K562 (cell line): Measurements from ENCODE around the gene NAPA. TPM values are rescaled to one million over a fixed set of nuclear protein-coding genes. Genes with fewer than 3 reads are reported as not detected.

Source experiments
- ATAC-seq: fragments of 200-7000 bp; cut with Tn5 transposase; 3 replicates; pipeline ENCODE4 v1.9.1; 2020; ENCODE audit warnings: moderate library complexity
- BruUV-seq: library from RNA; stranded (reverse); fragments of 400-500 nt; replicated peaks from 2 replicates; lab custom pipeline; 2021; lab: Mats Ljungman, UMichigan
- CTCF ChIA-PET: fragments of 300-600 bp; formaldehyde crosslinking; extraction: SDS; loops from one replicate; lab custom pipeline; 2021; ENCODE audit warnings: low intra/inter-chr PET ratio; lab: Yijun Ruan, JAX
- POLR2A ChIA-PET: fragments of 300-600, 350-650 bp; sonication (Branson Sonifier 250); formaldehyde crosslinking; extraction: SDS; loops from one replicate; lab custom pipeline; 2021; ENCODE audit warnings: antibody characterized with exemption, inconsistent platforms; lab: Yijun Ruan, JAX
- DNase-seq, 4 experiments: peaks; one replicate each; pipeline versions ENCODE4 v3.0.0 to v3.0.0-alpha.2; 2011 to 2018; ENCODE audit warnings: low spot score in 3 of 4, mixed read lengths in 3 of 4; ENCODE audit errors: extremely low read depth in 1 of 4
- FAIRE-seq: peaks from 2 replicates; lab custom pipeline; 2011; peaks lifted over from hg19 to GRCh38; lab: Jason Lieb, UNC
- H2AFZ ChIP-seq: 2 replicates; pipeline ENCODE4 v1.6.0; 2011; ENCODE audit warnings: low read depth, low read length, control low read depth, inconsistent platforms
- H3K27ac ChIP-seq: fragments of 200-600 bp; 3 replicates; pipeline ENCODE4 v1.8.0; 2011; ENCODE audit warnings: low read depth, mild to moderate bottlenecking, control low read depth, inconsistent platforms, low read length, moderate library complexity, mixed read lengths; ENCODE audit errors: extremely low read depth
- H3K27me3 ChIP-seq, 2 experiments: fragments of 300-600 bp in 1 of 2; 2 replicates in 1 of 2; 3 replicates in 1 of 2; pipeline versions ENCODE4 v1.6.0 to v1.8.0; 2011; ENCODE audit warnings: inconsistent platforms in 2 of 2, low read length in 2 of 2, mild to moderate bottlenecking in 1 of 2, mixed read lengths in 1 of 2, moderate library complexity in 1 of 2; ENCODE audit not compliant: control insufficient read depth in 2 of 2, insufficient read depth in 2 of 2
- H3K36me3 ChIP-seq: fragments of 300-600 bp; 3 replicates; pipeline ENCODE4 v1.8.0; 2011; ENCODE audit warnings: mild to moderate bottlenecking, low read length, inconsistent platforms; ENCODE audit not compliant: control insufficient read depth, insufficient read depth
- H3K4me1 ChIP-seq, 2 experiments: fragments of 200-600 bp in 1 of 2; replicated peaks in 1 of 2; 2 replicates in 1 of 2; 3 replicates in 1 of 2; pipeline versions ENCODE4 v1.5.1 to v1.8.0; 2011; ENCODE audit warnings: inconsistent platforms in 2 of 2, low read length in 2 of 2, mild to moderate bottlenecking in 1 of 2, mixed read lengths in 1 of 2, moderate library complexity in 1 of 2; ENCODE audit not compliant: control insufficient read depth in 2 of 2, insufficient read depth in 2 of 2
- H3K4me2 ChIP-seq: 2 replicates; pipeline ENCODE4 v1.6.1; 2011; ENCODE audit warnings: low read length, control low read depth, inconsistent platforms, mixed read lengths; ENCODE audit not compliant: insufficient read depth
- H3K4me3 ChIP-seq: fragments of 200-600 bp; sonication (generic), shearing (Covaris generic); 2 replicates; pipeline ENCODE4 v1.5.1; 2016; ENCODE audit warnings: control low read depth, inconsistent platforms
- H3K79me2 ChIP-seq: fragments of 200-600 bp; 3 replicates; pipeline ENCODE4 v1.8.0; 2011; ENCODE audit warnings: low read length, inconsistent platforms; ENCODE audit not compliant: control insufficient read depth, insufficient read depth
- H3K9ac ChIP-seq, 2 experiments: 2 replicates each; pipeline versions ENCODE4 v1.6.0 to v1.6.1; 2011; ENCODE audit warnings: low read depth in 2 of 2, low read length in 2 of 2, control low read depth in 1 of 2, inconsistent platforms in 1 of 2, mild to moderate bottlenecking in 1 of 2, mixed read lengths in 1 of 2; ENCODE audit not compliant: insufficient read depth in 1 of 2
- H3K9me1 ChIP-seq: one replicate; pipeline ENCODE4 v1.6.0; 2011; ENCODE audit warnings: inconsistent platforms, mild to moderate bottlenecking, low read length, moderate library complexity; ENCODE audit not compliant: control insufficient read depth, insufficient read depth
- H3K9me3 ChIP-seq: replicated peaks from 2 replicates; pipeline ENCODE4 v1.5.1; 2011; ENCODE audit warnings: low read depth, low read length, inconsistent platforms; ENCODE audit not compliant: control insufficient read depth, insufficient read depth
- H4K20me1 ChIP-seq: replicated peaks from 2 replicates; pipeline ENCODE4 v1.6.1; 2011; ENCODE audit warnings: low read length, inconsistent platforms, mixed read lengths; ENCODE audit not compliant: control insufficient read depth, insufficient read depth
- COPS2 ChIP-seq: fragments of 450-650 bp; conservative IDR thresholded peaks from 2 replicates; pipeline ENCODE4 v1.6.1; 2016; ENCODE audit warnings: mild to moderate bottlenecking, moderate library complexity
- CREB1 ChIP-seq, 2 experiments: sonication (generic) in 1 of 2; formaldehyde crosslinking in 1 of 2; IDR thresholded peaks; 2 replicates each; pipeline versions ENCODE4 v1.6.1 to v1.8.0; 2012 to 2022; ENCODE audit warnings: inconsistent platforms in 1 of 2, mild to moderate bottlenecking in 1 of 2, missing genetic modification reagents in 1 of 2, moderate library complexity in 1 of 2
- EGR1 ChIP-seq: fragments of 450-650 bp; conservative IDR thresholded peaks from 2 replicates; pipeline ENCODE4 v1.6.1; 2017; ENCODE audit warnings: mild to moderate bottlenecking
- ELF2 ChIP-seq: fragments of 250-450 bp; sonication (Bioruptor Pico); IDR thresholded peaks from 2 replicates; pipeline ENCODE4 v1.5.0; 2021; ENCODE audit warnings: mild to moderate bottlenecking
- HDAC1 ChIP-seq, 2 experiments: fragments of 450-650 bp; IDR thresholded peaks; 2 replicates each; pipeline ENCODE4 v1.6.1; 2016 to 2017; ENCODE audit warnings: inconsistent platforms in 1 of 2, mild to moderate bottlenecking in 1 of 2, moderate library complexity in 1 of 2
- HEY1 ChIP-seq: fragments of 250-450 bp; sonication (Bioruptor Pico); IDR thresholded peaks from 2 replicates; pipeline ENCODE4 v1.5.0; 2020; ENCODE audit warnings: mild to moderate bottlenecking, moderate library complexity, borderline replicate concordance
- HLTF ChIP-seq: fragments of 450-650 bp; IDR thresholded peaks from 2 replicates; pipeline ENCODE4 v1.6.1; 2016
- JUND ChIP-seq, 2 experiments: IDR thresholded peaks; 2 replicates in 1 of 2; 3 replicates in 1 of 2; pipeline ENCODE4 v1.6.1; 2011; ENCODE audit warnings: borderline replicate concordance in 2 of 2, low read depth in 2 of 2, low read length in 2 of 2, improper control_type of control experiment in 1 of 2, missing biosample characterization in 1 of 2, missing genetic modification characterization in 1 of 2, missing genetic modification reagents in 1 of 2
- NFATC3 ChIP-seq: fragments of 450-650 bp; IDR thresholded peaks from 2 replicates; pipeline ENCODE4 v1.6.1; 2017; ENCODE audit warnings: mild to moderate bottlenecking
- POLR2G ChIP-seq: fragments of 200-400 bp; formaldehyde crosslinking; IDR thresholded peaks from 2 replicates; pipeline ENCODE4 v1.6.1; 2017; ENCODE audit warnings: low read depth, mild to moderate bottlenecking, antibody characterized with exemption, low read length, moderate library complexity
- TCFL5 ChIP-seq: fragments of 250-450 bp; sonication (Bioruptor Pico); conservative IDR thresholded peaks from 2 replicates; pipeline ENCODE4 v1.6.1; 2021; ENCODE audit warnings: mild to moderate bottlenecking, moderate library complexity, matching md5 sums
- ZNF212 ChIP-seq: fragments of 450-650 bp; formaldehyde crosslinking; IDR thresholded peaks from 2 replicates; pipeline ENCODE4 v1.4.0; 2020; ENCODE audit warnings: mild to moderate bottlenecking
- ZNF76 ChIP-seq: fragments of 250-450 bp; sonication (Bioruptor Pico); IDR thresholded peaks from 2 replicates; pipeline ENCODE4 v1.4.0; 2020; ENCODE audit warnings: mild to moderate bottlenecking, moderate library complexity, borderline replicate concordance
- WGBS: fragments of 100-300 bp; shearing (Covaris generic); methylation state at CpG from one replicate; pipeline ENCODE4 v1.1.6; 2016; ENCODE audit warnings: low coverage, mixed read lengths; ENCODE audit not compliant: insufficient coverage; ENCODE audit errors: missing lambda C conversion rate; 5-methylcytosine and 5-hydroxymethylcytosine counted together
- in situ Hi-C: fragments of 300-500 bp; cut with MboI; formaldehyde crosslinking; loops from 4 replicates; pipeline ENCODE4 v1.15.0; 2018; ENCODE audit warnings: inconsistent platforms, mixed read lengths
- intact Hi-C: fragments of 100-400 bp; cut with micrococcal nuclease; formaldehyde crosslinking; loops from 2 replicates; pipeline ENCODE4 v1.14.2; 2022
- polyA plus RNA-seq, 8 experiments: library from polyadenylated mRNA; depleted of rRNA in 4 of 8; stranded (reverse) in 5 of 8; unstranded in 3 of 8; fragments of >200 nt; fragmentation: Nextera tagmentation in 2 of 8; fragmentation: Illumina TruSeq in 1 of 8; extraction: Ambion mirVana in 2 of 8; extraction: Trizol in 1 of 8; gene quantifications; 2 replicates each; pipeline versions ENCODE4 v1.2.1 to v1.2.3, GENCODE V29; 2011 to 2014; ENCODE audit warnings: inconsistent platforms in 1 of 8, missing spikeins in 1 of 8
- total RNA-seq, 7 experiments: library from RNA; depleted of rRNA in 6 of 7; stranded (reverse); fragments of >200 nt in 6 of 7; fragmentation: Illumina TruSeq in 2 of 7; extraction: Trizol in 2 of 7; gene quantifications; 2 replicates each; pipeline versions ENCODE4 v1.2.1 to v1.2.3, GENCODE V29; 2011 to 2021; ENCODE audit warnings: low replicate concordance in 1 of 7
- TF ChIP-seq, protein P1 (sequence below), 2 experiments: fragments of 250-450 bp in 1 of 2; fragments of 450-650 bp in 1 of 2; sonication (Bioruptor Pico) in 1 of 2; IDR thresholded peaks; 2 replicates each; pipeline versions ENCODE4 v1.6.1 to v1.8.0; 2016 to 2021; ENCODE audit warnings: mild to moderate bottlenecking in 2 of 2, moderate library complexity in 2 of 2, missing compliant biosample characterization in 1 of 2, missing genetic modification characterization in 1 of 2

The NAPA gene
- total and polyA plus RNA-seq, 9 of the 15 experiments (the other 6 are each of a cell fraction or from before 2014, with no cell fraction given): 5.4 to 98.6 (median 77.5) TPM

DNA sequence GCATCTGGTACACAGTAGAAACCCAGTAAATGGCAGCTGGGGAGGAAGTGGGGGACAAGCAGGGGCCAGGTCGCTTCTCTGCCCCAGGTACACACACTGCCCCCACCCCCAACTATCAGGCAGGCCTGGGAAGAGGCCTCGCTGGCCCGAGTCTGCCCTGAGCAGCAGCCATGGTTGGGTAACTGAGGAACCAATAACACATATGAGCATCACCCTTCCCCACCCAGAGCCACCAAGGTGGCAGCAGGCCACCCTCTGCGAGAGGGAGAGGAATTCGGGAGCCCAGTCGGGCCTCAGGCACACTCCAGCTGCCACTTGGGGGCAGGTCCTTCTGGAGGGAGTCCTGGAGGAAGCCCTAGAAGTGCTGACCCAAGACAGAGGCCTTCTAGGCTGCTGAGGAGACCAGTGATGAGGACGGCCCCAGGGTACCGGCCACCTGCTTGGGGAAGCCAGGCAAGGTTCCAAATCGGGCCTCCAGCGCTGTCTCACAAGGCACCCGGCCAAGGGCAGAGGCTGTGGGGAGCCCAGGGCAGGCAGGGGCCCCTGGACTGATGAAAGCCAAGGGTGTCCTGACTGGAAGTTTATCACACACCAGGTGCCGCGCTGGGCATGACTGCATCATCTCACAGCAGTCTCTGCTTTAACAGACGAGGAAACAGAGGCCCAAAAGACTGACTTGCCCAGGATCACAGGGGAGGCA is 16.9 kb downstream of the NAPA start:
- POLR2A ChIA-PET: interaction anchor here (0.6 to 1.8 kb wide), 5 partner anchors 10 to 15 kb away, joined by 3 to 9 read pairs (median 7); partner anchors contain the start of gene KPTN
- peak; percentile 31 for ATAC-seq
- H3K27ac ChIP-seq: peak overlapping the region; percentile 33; the same call in 2 of the 3 replicates
- CTCF ChIA-PET: interaction anchor here (0.5 kb wide), 1 partner anchor 14 kb away, joined by 3 read pairs; the partner anchor contains the start of gene KPTN
- WGBS: 62% methylated on average over 10 of the region's 14 CpGs
- in situ Hi-C loops (no loop called here), intact Hi-C loops (no loop called here)
- peak overlapping the region; percentile 74 for H3K4me2 ChIP-seq
- peaks cover 2% of the 10 kb centered on the region; the same call in 1 of the 3 replicates for H3K79me2 ChIP-seq
- TF ChIP-seq ZNF76 (CRISPR knock-in tag): no peak
- no peak for TF ChIP-seq COPS2
- TF ChIP-seq HLTF: no peak
- TF ChIP-seq HDAC1 (IDR thresholded peaks at IDR 0.05): no peak
- no peak for TF ChIP-seq HEY1
- no peak; the same call in 1 of the 2 replicates for TF ChIP-seq POLR2G
- TF ChIP-seq TCFL5 (CRISPR knock-in tag): no peak
- TF ChIP-seq ELF2 (CRISPR knock-in tag): no peak
- TF ChIP-seq NFATC3: no peak
- TF ChIP-seq EGR1: no peak
- no peak for TF ChIP-seq JUND (IDR thresholded peaks at IDR 0.05; ENCODE audit: borderline replicate concordance, low read depth, low read length)
- no peak for TF ChIP-seq JUND (tag; IDR thresholded peaks at IDR 0.05; ENCODE audit: borderline replicate concordance, low read depth, low read length)
- TF ChIP-seq ZNF212 (CRISPR knock-in tag): no peak
- no peak; the same call in 1 of the 2 replicates for TF ChIP-seq CREB1 (IDR thresholded peaks at IDR 0.05)
- no peak for TF ChIP-seq CREB1 (CRISPR knock-in tag; IDR thresholded peaks at IDR 0.05)
- TF ChIP-seq, protein P1, sequence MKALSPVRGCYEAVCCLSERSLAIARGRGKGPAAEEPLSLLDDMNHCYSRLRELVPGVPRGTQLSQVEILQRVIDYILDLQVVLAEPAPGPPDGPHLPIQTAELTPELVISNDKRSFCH (CRISPR knock-in tag; IDR thresholded peaks at IDR 0.05): no peak
- TF ChIP-seq, protein P1 (tag; IDR thresholded peaks at IDR 0.05): no peak
- FAIRE-seq: no peak
- no peak overlapping the region for H2AFZ ChIP-seq
- no peak overlapping the region; the same call in 1 of the 2 replicates for H3K4me3 ChIP-seq
- H3K9me3 ChIP-seq: no peaks in the 10 kb centered on the region
- peak overlapping the region in 1 of 2 experiments; percentile 89; a peak in 3 of 4 replicates for H3K9ac ChIP-seq
- peaks cover 59% of the 10 kb centered on the region for H3K36me3 ChIP-seq
- H3K27me3 ChIP-seq: no peaks in the 10 kb centered on the region
- H3K9me1 ChIP-seq: peaks cover 5% of the 10 kb centered on the region
- DNase-seq: no peak
- BruUV-seq: no TSS peak
- 0 out of 2 replicates have a peak, but pooled peaks cover 5% of the 10 kb centered on the region for H4K20me1 ChIP-seq
- H3K4me1 ChIP-seq: peaks cover 28 to 75% of the 10 kb centered on the region in 2 experiments; a peak in 4 of 5 replicates
